Neural progenitor cell (in vitro differentiated cells): ENCODE measurements around the gene ZFP1. TPM values are rescaled to one million over a fixed set of nuclear protein-coding genes. Genes with fewer than 3 reads are reported as not detected.

Experiments used
- DNase-seq: peaks from one replicate; pipeline ENCODE4 v3.0.0-alpha.2; 2016; ENCODE audit warnings: low spot score
- H2AFZ ChIP-seq: fragments of 200-600 bp; sonication (generic); replicated peaks from 2 replicates; pipeline ENCODE4 v1.6.1; 2016; ENCODE audit warnings: antibody characterized with exemption
- H3F3A ChIP-seq: fragments of 200-600 bp; sonication (generic); 2 replicates; pipeline ENCODE4 v1.6.1; 2016; ENCODE audit warnings: antibody characterized with exemption, low read depth
- H3K27ac ChIP-seq: fragments of 200-600 bp; sonication (generic); 2 replicates; pipeline ENCODE4 v1.5.1; 2016; ENCODE audit warnings: mild to moderate bottlenecking
- H3K27me3 ChIP-seq: fragments of 200-600 bp; sonication (generic); 2 replicates; pipeline ENCODE4 v1.6.1; 2016; ENCODE audit warnings: mild to moderate bottlenecking, moderate library complexity
- H3K36me3 ChIP-seq: fragments of 200-600 bp; sonication (generic); 2 replicates; pipeline ENCODE4 v1.5.1; 2016
- H3K4me1 ChIP-seq: fragments of 200-600 bp; sonication (generic); 2 replicates; pipeline ENCODE4 v1.6.1; 2016; ENCODE audit warnings: mixed run types
- H3K4me2 ChIP-seq: fragments of 200-600 bp; sonication (generic); 2 replicates; pipeline ENCODE4 v1.6.1; 2016
- H3K4me3 ChIP-seq: fragments of 200-600 bp; sonication (generic); 2 replicates; pipeline ENCODE4 v1.5.1; 2016
- H3K79me2 ChIP-seq: fragments of 200-600 bp; sonication (generic); 2 replicates; pipeline ENCODE4 v1.6.1; 2016; ENCODE audit warnings: low read depth
- H3K9ac ChIP-seq: fragments of 200-600 bp; sonication (generic); 2 replicates; pipeline ENCODE4 v1.6.1; 2016
- H3K9me3 ChIP-seq: fragments of 200-600 bp; sonication (generic); 2 replicates; pipeline ENCODE4 v1.5.1; 2016; ENCODE audit warnings: low read depth
- H4K20me1 ChIP-seq: fragments of 200-600 bp; sonication (generic); 2 replicates; pipeline ENCODE4 v1.6.1; 2016; ENCODE audit warnings: low read depth
- H3K27ac Mint-ChIP-seq: 3 replicates; pipeline ENCODE4 v1.8.0; 2021; ENCODE audit warnings: mixed read lengths
- H3K27me3 Mint-ChIP-seq: 2 replicates; pipeline ENCODE4 v1.8.0; 2022; ENCODE audit warnings: low read depth, mild to moderate bottlenecking, inconsistent platforms, moderate library complexity, mixed read lengths; ENCODE audit not compliant: insufficient read depth
- H3K36me3 Mint-ChIP-seq: 3 replicates; pipeline ENCODE4 v1.8.0; 2021; ENCODE audit warnings: mixed read lengths
- H3K4me1 Mint-ChIP-seq: 3 replicates; pipeline ENCODE4 v1.8.0; 2021; ENCODE audit warnings: mixed read lengths
- H3K4me3 Mint-ChIP-seq: 3 replicates; pipeline ENCODE4 v1.8.0; 2021; ENCODE audit warnings: mild to moderate bottlenecking, moderate library complexity, mixed read lengths
- H3K9me3 Mint-ChIP-seq: 3 replicates; pipeline ENCODE4 v1.8.0; 2020; ENCODE audit warnings: mixed read lengths
- CTCF ChIP-seq: fragments of 200-600 bp; sonication (generic); IDR thresholded peaks from 2 replicates; pipeline ENCODE4 v1.5.1; 2017; ENCODE audit warnings: antibody characterized with exemption, mild to moderate bottlenecking
- EZH2 ChIP-seq: fragments of 200-600 bp; sonication (generic); IDR thresholded peaks from 2 replicates; pipeline ENCODE4 v1.6.1; 2017; ENCODE audit warnings: antibody characterized with exemption, mild to moderate bottlenecking, moderate library complexity
- EZH2phosphoT487 ChIP-seq: fragments of 200-600 bp; sonication (generic); IDR thresholded peaks from 2 replicates; pipeline ENCODE4 v1.6.1; 2017; ENCODE audit warnings: antibody characterized with exemption
- total RNA-seq: library from RNA; depleted of rRNA; stranded (reverse); fragments of >200 nt; gene quantifications from 2 replicates; pipeline ENCODE4 v1.2.3, GENCODE V29; 2015; ENCODE audit warnings: low replicate concordance

Gene ZFP1
- total RNA-seq, 1 donor from 2014 or later, result 35.4 TPM

GRCh38 chr16:75116911-75117245 is 31.4 kb upstream of the ZFP1 start:
- no peak overlapping the region for H3K27ac ChIP-seq
- H3K79me2 ChIP-seq, result no peaks in the 10 kb centered on the region
- no peaks in the 10 kb centered on the region for H3K27me3 ChIP-seq
- no peak for DNase-seq
- peak overlapping the region; percentile 59 for H3K4me2 ChIP-seq
- no peaks in the 10 kb centered on the region for H4K20me1 ChIP-seq
- H3K9me3 ChIP-seq, result no peaks in the 10 kb centered on the region
- Mint-ChIP-seq H3K27ac (no peak overlapping the region), H3K36me3 (no peaks in the 10 kb centered on the region), H3K4me3 (no peak overlapping the region), H3K9me3 (peaks cover 5% of the 10 kb centered on the region), H3K4me1 (peaks cover 13% of the 10 kb centered on the region), H3K27me3 (peaks cover 2% of the 10 kb centered on the region)
- H3K4me3 ChIP-seq, result peak overlapping the region; percentile 28
- TF ChIP-seq EZH2 (no peak), EZH2phosphoT487 (no peak), CTCF (no peak)
- H3K36me3 ChIP-seq, result no peaks in the 10 kb centered on the region
- H2AFZ ChIP-seq, result peak overlapping the region; percentile 91
- H3K9ac ChIP-seq, result no peak overlapping the region
- H3K4me1 ChIP-seq, result peaks cover 20% of the 10 kb centered on the region
- peaks cover 27% of the 10 kb centered on the region for H3F3A ChIP-seq

GRCh38 chr16:75118943-75119539 is 29.3 kb upstream of the ZFP1 start:
- H3K4me1 Mint-ChIP-seq, result peaks cover 9% of the 10 kb centered on the region
- H3K27me3 ChIP-seq, result no peaks in the 10 kb centered on the region
- H3K4me3 Mint-ChIP-seq, result no peak overlapping the region
- H3K9me3 ChIP-seq, result no peaks in the 10 kb centered on the region
- H3K36me3 Mint-ChIP-seq, result no peaks in the 10 kb centered on the region
- H3K36me3 ChIP-seq, result no peaks in the 10 kb centered on the region
- H3K27me3 Mint-ChIP-seq, result peaks cover 2% of the 10 kb centered on the region
- no peaks in the 10 kb centered on the region for H4K20me1 ChIP-seq
- no peak overlapping the region for H3K4me2 ChIP-seq
- DNase-seq, result no peak
- peaks cover 9% of the 10 kb centered on the region for H3K9me3 Mint-ChIP-seq
- H3K9ac ChIP-seq, result no peak overlapping the region
- peak overlapping the region; percentile 96 for H2AFZ ChIP-seq
- H3K79me2 ChIP-seq, result no peaks in the 10 kb centered on the region
- no peak overlapping the region for H3K27ac ChIP-seq
- peaks cover 30% of the 10 kb centered on the region for H3F3A ChIP-seq
- H3K4me3 ChIP-seq, result no peak overlapping the region
- peaks cover 20% of the 10 kb centered on the region for H3K4me1 ChIP-seq
- no peak for TF ChIP-seq EZH2phosphoT487
- no peak for TF ChIP-seq EZH2
- no peak for TF ChIP-seq CTCF
- no peak overlapping the region for H3K27ac Mint-ChIP-seq

- DNase-seq, result no peak
- no peak overlapping the region for H3K4me3 ChIP-seq
- H3K4me3 Mint-ChIP-seq, result no peak overlapping the region
- peaks cover 20% of the 10 kb centered on the region for H3K4me1 ChIP-seq
- H3K27me3 ChIP-seq, result no peaks in the 10 kb centered on the region
- peaks cover 11% of the 10 kb centered on the region for H3K9me3 Mint-ChIP-seq
- H3K27me3 Mint-ChIP-seq, result peaks cover 2% of the 10 kb centered on the region
- H3K4me1 Mint-ChIP-seq, result peaks cover 9% of the 10 kb centered on the region
- H2AFZ ChIP-seq, result peak overlapping the region; percentile 96
- TF ChIP-seq CTCF, result no peak
- TF ChIP-seq EZH2, result no peak
- no peak for TF ChIP-seq EZH2phosphoT487
- H3K27ac ChIP-seq, result no peak overlapping the region
- no peaks in the 10 kb centered on the region for H3K79me2 ChIP-seq
- H3F3A ChIP-seq, result peaks cover 30% of the 10 kb centered on the region
- no peak overlapping the region for H3K9ac ChIP-seq
- H3K27ac Mint-ChIP-seq, result no peak overlapping the region
- peak overlapping the region; percentile 2 for H3K4me2 ChIP-seq
- H4K20me1 ChIP-seq, result no peaks in the 10 kb centered on the region
- no peaks in the 10 kb centered on the region for H3K36me3 Mint-ChIP-seq
- H3K9me3 ChIP-seq, result no peaks in the 10 kb centered on the region
- no peaks in the 10 kb centered on the region for H3K36me3 ChIP-seq
These were observed 28.1 kb upstream of the ZFP1 start for GRCh38 chr16:75120253-75120652.
